ENCODE data around the gene CABS1.

GRCh38 chr4:70326052-70326451 is 8.7 kb upstream of the CABS1 start:
- TF ChIP-seq CTCF (IDR thresholded peaks at IDR 0.05) (no peak), POLR2A (IDR thresholded peaks at IDR 0.05; ENCODE audit: low read depth) (no peak), POLR2AphosphoS5 (IDR thresholded peaks at IDR 0.05) (no peak)
